Adrenal gland (tissue), 12 donors: ENCODE data around the gene APAF1. TPM values are rescaled to one million over a fixed set of nuclear protein-coding genes. Genes with fewer than 3 reads are reported as not detected.

ENCODE experiments used
- DNase-seq, 7 donors: peaks; one replicate each; pipeline ENCODE4 v3.0.0-alpha.2; 2019 to 2020
- H3K27ac ChIP-seq, 5 donors: fragments of 200-600 bp; sonication (generic) in 4 of 5; 1 replicate in 3 of 5; 2 replicates in 2 of 5; pipeline versions ENCODE4 v1.5.1 to v1.8.0; 2016 to 2020; ENCODE audit warnings: mild to moderate bottlenecking in 1 of 5
- H3K27me3 ChIP-seq: fragments of 200-600 bp; 2 replicates; pipeline ENCODE4 v1.8.0; 2021
- H3K36me3 ChIP-seq, 2 donors: fragments of 200-600 bp; replicated peaks in 1 of 2; 1 replicate in 1 of 2; 2 replicates in 1 of 2; pipeline versions ENCODE4 v1.5.1 to v1.8.0; 2018 to 2022
- H3K4me1 ChIP-seq, 2 donors: fragments of 200-600 bp; replicated peaks in 1 of 2; 1 replicate in 1 of 2; 2 replicates in 1 of 2; pipeline versions ENCODE4 v1.5.1 to v1.8.0; 2018 to 2021
- H3K4me3 ChIP-seq, 4 donors: fragments of 200-600 bp; sonication (generic) in 3 of 4; one replicate each; pipeline ENCODE4 v1.5.1; 2016 to 2018
- H3K9me3 ChIP-seq, 3 donors: fragments of 200-600 bp; sonication (generic) in 1 of 3; replicated peaks in 1 of 3; 1 replicate in 2 of 3; 2 replicates in 1 of 3; pipeline versions ENCODE4 v1.5.1 to v1.8.0; 2016 to 2021
- POLR2A ChIP-seq, 2 donors: fragments of 450-650 bp; IDR thresholded peaks; one replicate each; pipeline ENCODE4 v1.6.1; 2017; ENCODE audit warnings: antibody characterized with exemption in 2 of 2, mild to moderate bottlenecking in 2 of 2, moderate library complexity in 1 of 2
- WGBS, 4 donors: extraction: QIAGEN DNeasy Blood & Tissue Kit in 2 of 4; methylation state at CpG; one replicate each; pipeline versions ENCODE4 v1.1.5 to v1.1.7; 2013 to 2017; 5-methylcytosine and 5-hydroxymethylcytosine counted together
- intact Hi-C, 2 donors: fragments of 100-400 bp; cut with DNase I; formaldehyde crosslinking; loops; one replicate each; pipeline versions ENCODE4 v1.14.1 to v1.15.0; 2022 to 2023
- polyA plus RNA-seq, 3 donors: library from polyadenylated mRNA; stranded (reverse); fragments of 200-250 nt in 2 of 3; fragments of 350-450 nt in 1 of 3; fragmentation: Illumina TruSeq in 1 of 3; extraction: RNeasy Lipid Tissue Mini Kit (QIAGEN cat#74804) in 1 of 3; gene quantifications; one replicate each; pipeline ENCODE4 v1.2.3, GENCODE V29; 2013 to 2014
- total RNA-seq, 9 donors: library from RNA; depleted of rRNA in 4 of 9; stranded (reverse); fragments of >200 nt in 4 of 9; fragments of 120-200 nt in 1 of 9; fragmentation: NEBNext Ultra II Directional in 1 of 9; extraction: Animal tissue kit (Norgen Biotek cat#: 25700) in 1 of 9; gene quantifications; one replicate each; pipeline versions ENCODE4 v1.1.0 to v1.2.4, GENCODE V29; 2013 to 2023
- TF ChIP-seq, protein P1 (sequence below), 6 experiments: fragments of 450-650 bp in 4 of 6; fragments of 200-600 bp in 2 of 6; sonication (generic) in 1 of 6; IDR thresholded peaks; 1 replicate in 5 of 6; 2 replicates in 1 of 6; pipeline versions ENCODE4 v1.5.1 to v1.8.0; 2016 to 2021; ENCODE audit warnings: antibody characterized with exemption in 6 of 6, mild to moderate bottlenecking in 2 of 6, moderate library complexity in 1 of 6
- donor health status: healthy with polysubstance abuse.
- donor health status: Bipolar disorder and iron deficiency.
- donor health status: DM: yes; HTN: yes; CAD: no.
- donor health status: DM: no; HTN: no; CAD: no.
- donor health status: DM: no; HTN: no; CAD: no.
- donor health status: DM: yes; HTN: yes; CAD: no.

Gene APAF1
- total and polyA plus RNA-seq, 12 donors, result 2.8 to 16.5 (median 7.4) TPM

DNA sequence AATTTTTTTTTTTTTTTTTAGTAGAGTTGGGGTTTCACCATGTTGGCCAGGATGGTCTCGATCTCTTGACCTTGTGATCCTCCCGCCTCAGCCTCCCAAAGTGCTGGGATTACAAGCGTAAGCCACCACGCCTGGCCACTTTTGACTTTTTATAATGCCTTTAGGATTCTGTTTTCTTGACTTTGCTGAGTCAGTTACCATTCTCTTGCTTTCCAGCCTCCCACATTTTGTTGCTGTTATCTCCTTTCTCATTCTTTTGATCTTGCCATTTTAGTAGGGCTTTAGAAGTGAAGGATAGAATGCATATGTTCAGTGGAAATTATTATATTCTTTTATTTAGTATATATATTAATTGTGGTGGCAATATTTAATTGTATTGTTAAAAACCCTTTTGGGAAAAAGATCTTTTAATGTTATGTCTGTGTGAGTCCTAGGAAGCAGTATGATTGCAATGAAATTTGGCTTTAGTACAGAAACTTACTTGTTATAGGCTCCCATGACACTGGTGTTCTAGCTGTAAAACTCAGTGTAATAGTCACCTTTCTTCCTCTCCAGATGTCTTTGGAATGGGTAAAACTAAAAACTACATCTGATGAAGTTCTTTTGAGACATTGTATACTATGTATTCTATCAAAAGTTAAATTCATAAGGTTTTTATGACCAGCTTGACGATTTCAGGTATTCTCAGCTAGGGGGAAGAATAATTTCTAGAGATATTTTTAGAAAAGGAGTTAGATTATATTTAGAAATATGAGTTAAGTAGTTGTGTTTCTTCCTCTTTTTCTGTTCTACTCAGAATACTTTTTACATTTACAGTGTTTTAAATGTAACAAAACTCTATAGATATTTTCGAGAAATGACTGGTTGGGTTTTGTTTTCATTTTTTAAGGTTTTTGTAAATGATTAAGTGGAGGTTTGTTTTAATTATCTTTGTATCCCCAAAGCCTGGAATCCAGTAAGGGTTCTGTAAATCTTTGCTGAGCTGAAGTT, 74.7 kb downstream of the APAF1 start:
- Histone ChIP-seq H3K27me3 (no peaks in the 10 kb centered on the region), H3K4me3 (no peak overlapping the region), H3K4me1 (peaks cover 0 to 1% of the 10 kb centered on the region in 2 donors), H3K36me3 (peaks cover 0 to 5% of the 10 kb centered on the region in 2 donors), H3K27ac (no peak overlapping the region), H3K9me3 (no peaks in the 10 kb centered on the region)
- 91 to 96% (median 94%) methylated on average over 6 of the region's 6 CpGs for WGBS, 4 donors
- TF ChIP-seq, protein P1, sequence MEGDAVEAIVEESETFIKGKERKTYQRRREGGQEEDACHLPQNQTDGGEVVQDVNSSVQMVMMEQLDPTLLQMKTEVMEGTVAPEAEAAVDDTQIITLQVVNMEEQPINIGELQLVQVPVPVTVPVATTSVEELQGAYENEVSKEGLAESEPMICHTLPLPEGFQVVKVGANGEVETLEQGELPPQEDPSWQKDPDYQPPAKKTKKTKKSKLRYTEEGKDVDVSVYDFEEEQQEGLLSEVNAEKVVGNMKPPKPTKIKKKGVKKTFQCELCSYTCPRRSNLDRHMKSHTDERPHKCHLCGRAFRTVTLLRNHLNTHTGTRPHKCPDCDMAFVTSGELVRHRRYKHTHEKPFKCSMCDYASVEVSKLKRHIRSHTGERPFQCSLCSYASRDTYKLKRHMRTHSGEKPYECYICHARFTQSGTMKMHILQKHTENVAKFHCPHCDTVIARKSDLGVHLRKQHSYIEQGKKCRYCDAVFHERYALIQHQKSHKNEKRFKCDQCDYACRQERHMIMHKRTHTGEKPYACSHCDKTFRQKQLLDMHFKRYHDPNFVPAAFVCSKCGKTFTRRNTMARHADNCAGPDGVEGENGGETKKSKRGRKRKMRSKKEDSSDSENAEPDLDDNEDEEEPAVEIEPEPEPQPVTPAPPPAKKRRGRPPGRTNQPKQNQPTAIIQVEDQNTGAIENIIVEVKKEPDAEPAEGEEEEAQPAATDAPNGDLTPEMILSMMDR (IDR thresholded peaks at IDR 0.05), result no peak
- TF ChIP-seq POLR2A (IDR thresholded peaks at IDR 0.05), result no peak
- intact Hi-C loops, result no loop called here
- no peak for DNase-seq

DNA sequence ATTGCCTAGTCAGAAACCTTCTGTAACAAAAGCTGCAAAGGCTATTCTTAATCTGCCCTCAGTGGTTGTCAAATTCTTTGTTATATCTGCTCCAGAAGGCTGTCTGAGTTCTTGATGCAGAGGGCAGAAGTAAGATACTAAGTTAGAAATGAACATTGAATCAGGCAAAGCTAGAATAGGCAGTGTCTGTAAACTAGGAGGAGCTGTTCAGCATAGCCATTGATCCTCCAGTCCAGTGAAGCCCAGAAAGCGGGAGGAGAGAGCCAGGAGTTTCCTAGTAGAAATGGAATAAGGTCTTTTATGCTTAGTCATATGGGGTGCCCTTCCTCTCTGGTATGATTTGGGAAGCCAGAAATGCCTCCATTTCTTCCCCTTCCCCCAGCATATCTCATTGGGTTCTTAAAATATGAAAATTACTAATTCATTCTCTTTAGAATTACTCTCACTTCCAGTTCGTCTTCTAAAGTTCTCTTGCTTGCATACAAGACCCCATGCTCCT, 76.2 kb downstream of the APAF1 start:
- peaks cover 0 to 11% of the 10 kb centered on the region in 2 donors for H3K4me1 ChIP-seq
- H3K9me3 ChIP-seq, result no peaks in the 10 kb centered on the region
- peaks cover 0 to 5% of the 10 kb centered on the region in 2 donors for H3K36me3 ChIP-seq
- intact Hi-C loops, result no loop called here
- WGBS, 4 donors, result 86 to 93% (median 90%) methylated on average over 2 of the region's 2 CpGs
- no peak for DNase-seq
- no peak overlapping the region for H3K27ac ChIP-seq
- no peaks in the 10 kb centered on the region for H3K27me3 ChIP-seq
- TF ChIP-seq, protein P1 (IDR thresholded peaks at IDR 0.05), result no peak
- no peak for TF ChIP-seq POLR2A (IDR thresholded peaks at IDR 0.05)
- no peak overlapping the region for H3K4me3 ChIP-seq

DNA sequence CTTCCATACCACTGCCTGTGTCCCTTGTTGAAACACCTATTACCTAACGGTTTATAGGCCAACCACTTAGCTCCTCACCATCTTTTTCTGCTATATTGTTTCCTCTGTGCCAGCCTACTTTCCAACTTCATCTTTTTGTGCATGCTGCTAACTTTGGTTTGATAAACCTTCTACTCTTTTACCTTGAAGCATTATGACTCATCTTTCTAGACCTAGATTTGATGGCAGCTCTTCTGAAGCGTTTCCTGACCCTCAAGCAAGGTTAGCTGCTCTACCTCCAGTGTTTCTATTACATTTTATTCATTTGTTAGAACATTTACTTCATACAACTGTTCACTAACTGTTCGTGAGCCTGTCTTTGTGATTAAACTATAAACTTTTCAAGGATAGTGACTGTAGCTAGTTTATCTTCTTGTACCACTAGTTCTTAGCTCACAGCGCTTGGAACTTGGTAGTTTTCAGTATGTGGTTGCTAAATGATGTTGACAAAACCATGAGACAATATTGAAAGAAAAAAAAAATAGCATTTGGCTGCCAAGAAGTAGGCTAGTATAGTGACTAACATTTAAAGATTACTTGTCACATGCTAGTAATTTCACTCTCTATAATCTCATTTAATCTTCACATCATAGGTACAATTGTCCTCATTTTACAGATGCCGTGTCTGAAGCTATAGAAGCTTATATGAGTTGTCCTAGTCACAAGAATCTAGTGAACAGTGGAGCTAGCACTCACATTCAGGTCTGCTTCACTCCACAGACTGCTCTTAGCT, 79.5 kb downstream of the APAF1 start:
- TF ChIP-seq, protein P1 (IDR thresholded peaks at IDR 0.05), result no peak
- TF ChIP-seq POLR2A (IDR thresholded peaks at IDR 0.05), result no peak
- peak overlapping the region in 1 of 5 donors; percentile 6 for H3K27ac ChIP-seq
- peaks cover 0 to 11% of the 10 kb centered on the region in 2 donors for H3K4me1 ChIP-seq
- intact Hi-C loops, result no loop called here
- H3K36me3 ChIP-seq, result peaks cover 0 to 7% of the 10 kb centered on the region in 2 donors
- no peaks in the 10 kb centered on the region for H3K9me3 ChIP-seq
- no peaks in the 10 kb centered on the region for H3K27me3 ChIP-seq
- WGBS, 4 donors, result 60 to 70% (median 66%) methylated on average over 5 of the region's 5 CpGs
- H3K4me3 ChIP-seq, result no peak overlapping the region
- DNase-seq, result no peak
